Coronary artery (tissue), 2 donors: Measurements from ENCODE around the gene PLEK.

Experiments used
- DNase-seq: peaks from one replicate; pipeline ENCODE4 v3.0.0-alpha.2; 2017; ENCODE audit warnings: low spot score
- H3K27ac ChIP-seq, 2 donors: fragments of 200-600 bp; sonication (generic); one replicate each; pipeline ENCODE4 v1.5.1; 2016 to 2019
- H3K4me3 ChIP-seq: fragments of 200-600 bp; sonication (generic); 2 replicates; pipeline ENCODE4 v1.5.1; 2016; ENCODE audit warnings: mild to moderate bottlenecking, moderate library complexity
- CTCF ChIP-seq: fragments of 200-600 bp; sonication (generic); IDR thresholded peaks from one replicate; pipeline ENCODE4 v1.5.1; 2019; ENCODE audit warnings: antibody characterized with exemption

PLEK gene

DNA sequence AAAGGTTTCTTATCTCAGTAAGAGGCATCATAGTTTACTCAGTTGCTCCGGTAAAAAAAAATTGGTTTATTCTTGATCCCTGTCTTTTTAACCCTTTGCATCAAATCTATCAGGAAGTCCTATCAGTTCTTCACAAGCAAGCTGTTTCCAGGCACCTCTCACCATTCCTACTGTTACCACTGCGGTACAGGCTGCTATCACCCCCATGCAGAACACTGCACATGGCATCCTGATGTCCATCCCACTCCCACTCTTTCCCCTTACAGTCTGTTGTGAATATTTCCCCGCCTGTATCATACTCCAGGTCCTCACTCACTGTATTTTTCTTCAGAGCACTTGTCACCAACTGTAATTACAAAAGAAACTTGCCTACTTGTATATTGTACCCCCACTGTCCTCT, 40.0 kb upstream of the PLEK start:
- TF ChIP-seq CTCF, result no peak
- Histone ChIP-seq H3K27ac (no peak overlapping the region), H3K4me3 (no peak overlapping the region)
- DNase-seq, result no peak

GRCh38 chr2:68328901-68329300, 36.2 kb upstream of the PLEK start:
- H3K4me3 ChIP-seq, result no peak overlapping the region
- DNase-seq, result no peak
- TF ChIP-seq CTCF, result no peak
- H3K27ac ChIP-seq, result no peak overlapping the region

DNA sequence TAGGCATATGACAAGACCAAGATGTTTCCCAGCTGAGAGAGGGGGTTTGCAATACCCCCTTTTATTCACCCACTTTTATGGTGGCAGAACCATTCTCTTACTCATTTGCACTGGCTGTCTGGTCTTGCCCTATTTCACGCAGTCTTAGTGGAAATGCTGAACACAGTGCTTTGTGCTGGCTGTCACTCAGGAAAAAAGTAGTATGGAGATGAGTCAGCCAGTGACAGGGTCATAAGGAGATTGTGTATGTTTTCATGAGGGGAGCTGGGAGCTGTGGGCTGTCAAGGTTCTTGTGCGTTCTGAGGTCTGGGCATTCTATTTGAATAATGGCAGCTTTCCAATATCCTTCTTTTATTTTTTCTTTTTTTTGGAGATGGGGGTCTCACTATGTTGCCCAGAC, 34.4 kb upstream of the PLEK start:
- no peak for TF ChIP-seq CTCF
- no peak overlapping the region for H3K4me3 ChIP-seq
- H3K27ac ChIP-seq, result no peak overlapping the region
- no peak for DNase-seq

DNA sequence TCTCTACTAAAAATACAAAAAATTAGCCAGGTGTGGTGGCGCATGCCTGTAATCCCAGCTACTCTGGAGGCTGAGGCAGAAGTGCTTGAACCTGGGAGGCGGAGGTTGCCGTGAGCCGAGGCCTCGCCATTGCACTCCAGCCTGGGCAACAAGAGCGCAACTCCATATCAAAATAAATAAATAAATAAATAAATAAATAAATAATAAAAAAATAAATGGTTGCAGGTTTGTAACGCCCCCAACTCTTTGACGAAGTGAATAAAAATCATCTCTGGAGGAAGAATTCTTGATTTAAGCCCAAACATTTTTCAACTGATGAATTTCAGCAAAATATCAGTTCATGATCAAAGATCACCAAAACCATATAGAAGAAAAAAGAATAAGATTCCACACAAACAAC, 32.1 kb upstream of the PLEK start:
- DNase-seq, result no peak
- Histone ChIP-seq H3K4me3 (no peak overlapping the region), H3K27ac (no peak overlapping the region)
- no peak for TF ChIP-seq CTCF

GRCh38 chr2:68333931-68334330, 31.2 kb upstream of the PLEK start:
- no peak for DNase-seq
- no peak for TF ChIP-seq CTCF
- Histone ChIP-seq H3K27ac (no peak overlapping the region), H3K4me3 (no peak overlapping the region)

DNA sequence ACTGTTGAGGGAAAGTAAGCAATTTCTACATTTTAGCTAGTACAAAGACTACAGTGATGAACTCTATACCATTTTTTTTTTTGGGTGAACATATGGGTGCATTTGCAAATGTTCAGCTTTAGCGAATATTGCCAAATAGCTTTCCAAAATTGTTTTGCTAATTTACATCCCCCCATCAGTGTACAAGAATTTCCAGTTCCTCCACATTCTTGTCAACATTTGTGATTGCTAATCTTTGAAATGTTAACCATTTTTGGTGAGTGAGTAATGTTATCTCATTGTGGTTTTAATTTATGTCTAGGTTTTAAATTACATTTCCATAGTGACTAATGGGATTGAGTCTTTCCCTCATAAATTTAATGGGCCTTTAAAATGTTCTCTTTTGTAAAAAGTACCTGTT, 28.9 kb upstream of the PLEK start:
- no peak for TF ChIP-seq CTCF
- Histone ChIP-seq H3K4me3 (no peak overlapping the region), H3K27ac (no peak overlapping the region)
- DNase-seq, result no peak

DNA sequence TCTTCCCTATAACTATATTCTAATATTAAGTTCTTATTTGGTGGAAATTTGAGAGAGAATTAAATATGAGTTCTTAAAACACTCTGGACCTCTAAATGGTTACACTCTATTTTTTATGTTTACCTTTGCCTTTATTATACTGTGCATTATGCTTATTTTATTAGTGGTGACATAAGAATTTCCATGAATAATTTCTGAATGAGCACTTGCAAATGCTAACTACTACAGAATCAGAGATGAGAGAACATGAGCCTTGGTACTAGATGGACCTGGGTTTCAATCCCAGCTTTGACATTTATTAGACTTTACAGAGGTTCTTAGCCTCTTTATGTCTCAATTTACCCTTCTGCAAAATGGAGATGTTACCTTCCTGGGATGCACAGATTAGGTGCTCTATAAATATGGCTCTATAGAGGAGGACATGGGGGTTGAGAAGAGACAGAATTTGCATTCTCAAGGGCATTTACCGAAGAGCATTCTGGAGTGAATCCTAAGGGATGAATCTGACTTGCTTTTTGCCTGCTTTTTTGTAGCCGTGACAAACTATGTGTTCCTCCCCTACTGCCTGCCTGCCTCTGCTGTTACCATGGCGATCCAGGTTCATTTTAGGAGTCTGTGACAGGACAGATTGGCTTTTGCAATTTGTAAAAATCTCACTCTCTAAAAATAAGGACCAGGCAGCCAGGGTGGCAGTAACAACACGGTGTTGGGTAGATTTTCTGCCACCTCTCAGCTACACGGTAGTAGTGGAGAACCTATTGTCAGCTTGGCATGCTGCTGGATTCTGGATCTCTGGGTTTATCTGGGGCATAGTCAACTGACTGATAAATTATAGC, 24.6 kb upstream of the PLEK start:
- Histone ChIP-seq H3K4me3 (no peak overlapping the region), H3K27ac (no peak overlapping the region)
- no peak for DNase-seq
- TF ChIP-seq CTCF, result no peak
